Tibial artery (tissue), 4 donors: Measurements from ENCODE around the gene RMRP.

Source experiments
- DNase-seq, 2 donors: peaks; one replicate each; pipeline ENCODE4 v3.0.0-alpha.2; 2019
- H3K27ac ChIP-seq, 2 donors: fragments of 200-600 bp; sonication (generic) in 1 of 2; 1 replicate in 1 of 2; 2 replicates in 1 of 2; pipeline ENCODE4 v1.5.1; 2018 to 2019; ENCODE audit warnings: mild to moderate bottlenecking in 1 of 2
- H3K27me3 ChIP-seq, 2 donors: fragments of 200-600 bp; sonication (generic) in 1 of 2; one replicate each; pipeline versions ENCODE4 v1.5.1 to v1.6.0; 2016 to 2019
- H3K36me3 ChIP-seq, 3 donors: fragments of 200-600 bp; sonication (generic) in 2 of 3; one replicate each; pipeline ENCODE4 v1.5.1; 2016 to 2019; ENCODE audit warnings: mild to moderate bottlenecking in 2 of 3
- H3K4me1 ChIP-seq, 4 donors: fragments of 200-600 bp; sonication (generic) in 2 of 4; 1 replicate in 3 of 4; 2 replicates in 1 of 4; pipeline ENCODE4 v1.5.1; 2016 to 2019
- H3K4me3 ChIP-seq, 2 donors: fragments of 200-600 bp; sonication (generic) in 1 of 2; 1 replicate in 1 of 2; 2 replicates in 1 of 2; pipeline ENCODE4 v1.5.1; 2018 to 2019; ENCODE audit warnings: mild to moderate bottlenecking in 2 of 2
- H3K9me3 ChIP-seq, 3 donors: fragments of 200-600 bp; sonication (generic) in 1 of 3; one replicate each; pipeline ENCODE4 v1.5.1; 2016 to 2019
- intact Hi-C: fragments of 100-400 bp; cut with DNase I; formaldehyde crosslinking; loops from one replicate; pipeline ENCODE4 v1.15.0; 2023; ENCODE audit warnings: low total_unique reads
- TF ChIP-seq, protein P1 (sequence below), 2 experiments: fragments of 200-600 bp in 1 of 2; fragments of 450-650 bp in 1 of 2; IDR thresholded peaks; one replicate each; pipeline ENCODE4 v1.5.1; 2017 to 2019; ENCODE audit warnings: antibody characterized with exemption in 2 of 2, mild to moderate bottlenecking in 1 of 2, moderate library complexity in 1 of 2

The RMRP gene

DNA sequence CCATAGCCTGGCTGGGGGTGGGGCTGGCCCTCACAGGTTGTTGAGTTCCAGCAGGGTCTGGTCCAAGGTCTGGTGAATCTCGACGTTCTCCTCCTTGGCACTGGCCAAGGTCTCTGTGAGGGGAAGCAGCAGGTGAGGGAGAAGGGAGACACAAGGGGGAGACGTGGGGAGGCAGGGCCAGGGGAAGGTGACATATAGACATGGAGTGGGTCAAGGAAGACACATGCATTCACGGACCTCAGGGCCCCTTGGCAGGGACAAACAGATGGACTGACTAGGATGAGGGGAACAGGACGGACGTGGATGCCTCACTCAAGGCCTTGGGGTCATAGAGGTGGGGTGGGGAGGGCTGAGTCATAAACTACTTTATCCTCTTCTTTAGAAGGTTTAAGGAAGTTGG, 24.2 kb upstream of the RMRP start:
- DNase-seq = no peak
- Histone ChIP-seq H3K36me3 (peaks cover 54 to 57% (median 54%) of the 10 kb centered on the region in 3 donors), H3K9me3 (no peaks in the 10 kb centered on the region), H3K27ac (peak overlapping the region; percentile 96 to 97), H3K4me1 (peaks cover 0 to 61% (median 28%) of the 10 kb centered on the region in 4 donors), H3K4me3 (peak overlapping the region; percentile 93 to 94), H3K27me3 (no peaks in the 10 kb centered on the region)
- TF ChIP-seq, protein P1, sequence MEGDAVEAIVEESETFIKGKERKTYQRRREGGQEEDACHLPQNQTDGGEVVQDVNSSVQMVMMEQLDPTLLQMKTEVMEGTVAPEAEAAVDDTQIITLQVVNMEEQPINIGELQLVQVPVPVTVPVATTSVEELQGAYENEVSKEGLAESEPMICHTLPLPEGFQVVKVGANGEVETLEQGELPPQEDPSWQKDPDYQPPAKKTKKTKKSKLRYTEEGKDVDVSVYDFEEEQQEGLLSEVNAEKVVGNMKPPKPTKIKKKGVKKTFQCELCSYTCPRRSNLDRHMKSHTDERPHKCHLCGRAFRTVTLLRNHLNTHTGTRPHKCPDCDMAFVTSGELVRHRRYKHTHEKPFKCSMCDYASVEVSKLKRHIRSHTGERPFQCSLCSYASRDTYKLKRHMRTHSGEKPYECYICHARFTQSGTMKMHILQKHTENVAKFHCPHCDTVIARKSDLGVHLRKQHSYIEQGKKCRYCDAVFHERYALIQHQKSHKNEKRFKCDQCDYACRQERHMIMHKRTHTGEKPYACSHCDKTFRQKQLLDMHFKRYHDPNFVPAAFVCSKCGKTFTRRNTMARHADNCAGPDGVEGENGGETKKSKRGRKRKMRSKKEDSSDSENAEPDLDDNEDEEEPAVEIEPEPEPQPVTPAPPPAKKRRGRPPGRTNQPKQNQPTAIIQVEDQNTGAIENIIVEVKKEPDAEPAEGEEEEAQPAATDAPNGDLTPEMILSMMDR (IDR thresholded peaks at IDR 0.05) = no peak
- intact Hi-C loops = no loop called here

DNA sequence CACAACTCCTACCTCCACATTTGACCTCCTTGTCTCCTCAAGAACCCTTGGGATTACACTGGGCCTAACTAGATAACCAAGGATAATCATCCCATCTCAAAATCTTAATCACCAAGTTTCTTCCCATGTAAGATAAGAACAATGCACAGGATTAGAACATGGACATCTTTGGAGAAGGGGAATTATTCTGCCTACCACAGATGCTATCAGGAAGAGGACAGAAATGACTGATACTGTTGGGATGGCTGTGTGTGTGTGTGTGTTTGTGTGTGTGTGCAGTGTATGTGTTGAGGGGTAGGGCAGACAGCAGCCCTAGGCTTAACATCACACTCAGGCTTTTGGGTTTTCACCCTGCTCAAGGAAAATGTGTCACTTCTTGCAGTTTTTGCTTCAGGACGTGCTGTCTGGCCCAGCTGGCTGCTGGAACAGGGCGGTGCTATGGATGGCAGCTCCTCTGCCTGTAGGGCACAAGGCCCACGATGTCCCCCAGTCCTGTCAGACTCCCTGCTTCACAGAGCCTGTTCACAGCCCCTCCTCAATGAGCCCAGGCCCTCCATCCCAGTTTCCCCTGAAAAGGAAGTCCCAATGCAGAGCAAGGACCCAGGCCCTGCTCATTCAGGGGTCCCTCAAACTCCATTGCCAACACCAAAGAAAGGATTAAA, 23.7 kb upstream of the RMRP start:
- Histone ChIP-seq H3K27me3 (no peaks in the 10 kb centered on the region), H3K4me1 (peaks cover 0 to 61% (median 28%) of the 10 kb centered on the region in 4 donors), H3K9me3 (no peaks in the 10 kb centered on the region), H3K36me3 (peaks cover 48 to 51% (median 49%) of the 10 kb centered on the region in 3 donors), H3K27ac (peak overlapping the region; percentile 96 to 97), H3K4me3 (no peak overlapping the region)
- TF ChIP-seq, protein P1 (IDR thresholded peaks at IDR 0.05) = no peak
- intact Hi-C loops = no loop called here
- peak in 1 of 2 donors; percentile 78 for DNase-seq

DNA sequence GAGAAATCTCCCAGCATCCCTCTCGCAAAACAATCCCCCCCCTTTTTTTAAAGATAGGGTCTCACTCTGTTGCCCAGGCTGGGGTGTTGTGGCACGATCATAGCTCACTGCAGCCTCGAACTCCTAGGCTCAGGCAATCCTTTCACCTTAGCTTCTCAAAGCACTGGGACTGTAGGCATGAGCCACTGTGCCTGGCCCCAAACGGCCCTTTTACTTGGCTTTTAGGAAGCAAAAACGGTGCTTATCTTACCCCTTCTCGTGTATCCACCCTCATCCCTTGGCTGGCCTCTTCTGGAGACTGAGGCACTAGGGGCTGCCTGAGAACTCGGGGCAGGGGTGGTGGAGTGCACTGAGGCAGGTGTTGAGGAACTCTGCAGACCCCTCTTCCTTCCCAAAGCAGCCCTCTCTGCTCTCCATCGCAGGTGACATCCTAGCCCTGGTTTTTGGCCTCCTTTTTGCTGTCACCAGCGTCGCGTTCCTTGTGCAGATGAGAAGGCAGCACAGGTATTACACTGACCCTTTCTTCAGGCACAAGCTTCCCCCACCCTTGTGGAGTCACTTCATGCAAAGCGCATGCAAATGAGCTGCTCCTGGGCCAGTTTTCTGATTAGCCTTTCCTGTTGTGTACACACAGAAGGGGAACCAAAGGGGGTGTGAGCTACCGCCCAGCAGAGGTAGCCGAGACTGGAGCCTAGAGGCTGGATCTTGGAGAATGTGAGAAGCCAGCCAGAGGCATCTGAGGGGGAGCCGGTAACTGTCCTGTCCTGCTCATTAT, 22.7 kb upstream of the RMRP start:
- intact Hi-C loops = no loop called here
- TF ChIP-seq, protein P1 (IDR thresholded peaks at IDR 0.05) = no peak
- Histone ChIP-seq H3K36me3 (peaks cover 39 to 42% (median 39%) of the 10 kb centered on the region in 3 donors), H3K4me1 (peaks cover 0 to 63% (median 36%) of the 10 kb centered on the region in 4 donors), H3K27ac (peak overlapping the region; percentile 96 to 97), H3K27me3 (no peaks in the 10 kb centered on the region), H3K9me3 (no peaks in the 10 kb centered on the region), H3K4me3 (no peak overlapping the region)
- DNase-seq = peak in 1 of 2 donors; percentile 84

DNA sequence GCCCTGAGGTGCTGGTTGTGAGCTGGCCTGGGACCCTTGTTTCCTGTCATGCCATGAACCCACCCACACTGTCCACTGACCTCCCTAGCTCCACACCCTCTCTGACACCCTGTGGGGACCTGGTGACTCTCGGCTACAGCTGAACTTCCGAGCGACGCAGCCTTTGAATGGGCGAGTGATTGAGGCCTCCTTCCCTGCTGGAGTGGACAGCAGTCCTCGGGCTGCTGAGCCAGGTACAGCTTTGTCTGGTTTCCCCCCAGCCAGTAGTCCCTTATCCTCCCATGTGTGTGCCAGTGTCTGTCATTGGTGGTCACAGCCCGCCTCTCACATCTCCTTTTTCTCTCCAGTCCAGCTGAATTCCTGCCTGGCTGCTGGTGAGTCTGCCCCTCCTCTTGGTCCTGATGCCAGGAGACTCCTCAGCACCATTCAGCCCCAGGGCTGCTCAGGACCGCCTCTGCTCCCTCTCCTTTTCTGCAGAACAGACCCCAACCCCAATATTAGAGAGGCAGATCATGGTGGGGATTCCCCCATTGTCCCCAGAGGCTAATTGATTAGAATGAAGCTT, 22.0 kb upstream of the RMRP start:
- Histone ChIP-seq H3K9me3 (no peaks in the 10 kb centered on the region), H3K36me3 (peaks cover 32 to 35% (median 32%) of the 10 kb centered on the region in 3 donors), H3K4me3 (no peak overlapping the region), H3K4me1 (peaks cover 0 to 62% (median 34%) of the 10 kb centered on the region in 4 donors), H3K27me3 (no peaks in the 10 kb centered on the region), H3K27ac (peak overlapping the region; percentile 96 to 97)
- TF ChIP-seq, protein P1 (IDR thresholded peaks at IDR 0.05) = no peak
- intact Hi-C loops = no loop called here
- DNase-seq = peak in 1 of 2 donors; percentile 73

DNA sequence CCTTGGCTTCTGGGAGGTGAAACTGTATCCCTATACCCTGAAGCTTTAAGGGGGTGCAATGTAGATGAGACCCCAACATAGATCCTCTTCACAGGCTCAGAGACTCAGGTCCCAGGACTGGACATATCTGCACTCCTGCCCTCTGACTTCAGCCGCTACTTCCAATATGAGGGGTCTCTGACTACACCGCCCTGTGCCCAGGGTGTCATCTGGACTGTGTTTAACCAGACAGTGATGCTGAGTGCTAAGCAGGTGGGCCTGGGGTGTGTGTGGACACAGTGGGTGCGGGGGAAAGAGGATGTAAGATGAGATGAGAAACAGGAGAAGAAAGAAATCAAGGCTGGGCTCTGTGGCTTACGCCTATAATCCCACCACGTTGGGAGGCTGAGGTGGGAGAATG, 21.3 kb upstream of the RMRP start:
- TF ChIP-seq, protein P1 (IDR thresholded peaks at IDR 0.05) = no peak
- Histone ChIP-seq H3K9me3 (no peaks in the 10 kb centered on the region), H3K4me3 (no peak overlapping the region), H3K4me1 (peaks cover 0 to 61% (median 30%) of the 10 kb centered on the region in 4 donors), H3K27ac (peak overlapping the region; percentile 30 to 97), H3K36me3 (peaks cover 25 to 27% (median 25%) of the 10 kb centered on the region in 3 donors), H3K27me3 (no peaks in the 10 kb centered on the region)
- DNase-seq = no peak
- intact Hi-C loops = no loop called here
